Sigmoid colon (tissue), 4 donors: ENCODE measurements around the gene MLKL.

Source experiments
- CTCF ChIP-seq, 4 experiments: fragments of 450-650 bp in 3 of 4; fragments of 200-600 bp in 1 of 4; IDR thresholded peaks; one replicate each; pipeline ENCODE4 v1.5.1; 2016 to 2019; ENCODE audit warnings: antibody characterized with exemption in 4 of 4, mild to moderate bottlenecking in 3 of 4, moderate library complexity in 2 of 4
- EP300 ChIP-seq, 4 donors: sonication (generic); formaldehyde crosslinking; IDR thresholded peaks; one replicate each; pipeline ENCODE4 v1.6.1; 2017; ENCODE audit warnings: antibody characterized with exemption in 4 of 4
- POLR2A ChIP-seq, 2 donors: fragments of 450-650 bp; IDR thresholded peaks; one replicate each; pipeline ENCODE4 v1.6.1; 2016; ENCODE audit warnings: antibody characterized with exemption in 2 of 2, mild to moderate bottlenecking in 2 of 2, moderate library complexity in 2 of 2
- POLR2AphosphoS5 ChIP-seq, 4 donors: sonication (generic); formaldehyde crosslinking; IDR thresholded peaks; one replicate each; pipeline ENCODE4 v1.6.1; 2017; ENCODE audit warnings: antibody characterized with exemption in 4 of 4

- TF ChIP-seq POLR2A (IDR thresholded peaks at IDR 0.05): no peak
- TF ChIP-seq CTCF (IDR thresholded peaks at IDR 0.05): no peak
- no peak for TF ChIP-seq EP300 (IDR thresholded peaks at IDR 0.05)
- no peak for TF ChIP-seq POLR2AphosphoS5 (IDR thresholded peaks at IDR 0.05)
Measured at GRCh38 chr16:74747716-74748615, 47.3 kb upstream of the MLKL start.
